H9 (cell line): ENCODE data around the gene ACSF3. TPM values are rescaled to one million over a fixed set of nuclear protein-coding genes. Genes with fewer than 3 reads are reported as not detected.

ENCODE experiments used
- DNase-seq: peaks from one replicate; pipeline ENCODE4 v3.0.0-alpha.2; 2017
- H2AFZ ChIP-seq: one replicate; pipeline ENCODE4 v1.6.1; 2013; ENCODE audit warnings: mild to moderate bottlenecking, low read length, control low read depth, moderate library complexity
- H2AK5ac ChIP-seq: 2 replicates; pipeline ENCODE4 v1.6.1; 2013; ENCODE audit warnings: low read length, control low read depth, mixed read lengths; ENCODE audit not compliant: insufficient read length
- H2BK120ac ChIP-seq: one replicate; pipeline ENCODE4 v1.6.1; 2013; ENCODE audit warnings: low read depth, mild to moderate bottlenecking, low read length, control low read depth, inconsistent platforms; ENCODE audit not compliant: poor library complexity, severe bottlenecking
- H2BK12ac ChIP-seq: 2 replicates; pipeline ENCODE4 v1.6.1; 2013; ENCODE audit warnings: low read length, control low read depth, mixed read lengths, low read depth; ENCODE audit not compliant: insufficient read length
- H2BK15ac ChIP-seq: 2 replicates; pipeline ENCODE4 v1.6.1; 2013; ENCODE audit warnings: low read depth, low read length, control low read depth
- H2BK20ac ChIP-seq: one replicate; pipeline ENCODE4 v1.6.1; 2013; ENCODE audit warnings: low read depth, mild to moderate bottlenecking, low read length, control low read depth, inconsistent platforms; ENCODE audit not compliant: poor library complexity, severe bottlenecking
- H2BK5ac ChIP-seq: 2 replicates; pipeline ENCODE4 v1.6.1; 2013; ENCODE audit warnings: low read length, control low read depth, mixed read lengths; ENCODE audit not compliant: insufficient read length
- H3K14ac ChIP-seq: 2 replicates; pipeline ENCODE4 v1.6.1; 2013; ENCODE audit warnings: low read length, control low read depth; ENCODE audit not compliant: insufficient read depth
- H3K18ac ChIP-seq: 2 replicates; pipeline ENCODE4 v1.6.1; 2013; ENCODE audit warnings: low read depth, mild to moderate bottlenecking, mixed read lengths, low read length, control low read depth; ENCODE audit not compliant: insufficient read length
- H3K23ac ChIP-seq: 2 replicates; pipeline ENCODE4 v1.6.1; 2013; ENCODE audit warnings: low read length, control low read depth, mixed read lengths, low read depth; ENCODE audit not compliant: insufficient read length
- H3K23me2 ChIP-seq: 2 replicates; pipeline ENCODE4 v1.6.1; 2013; ENCODE audit warnings: low read depth, mild to moderate bottlenecking, mixed read lengths, low read length, control low read depth; ENCODE audit not compliant: insufficient read length, poor library complexity, severe bottlenecking
- H3K27ac ChIP-seq: 2 replicates; pipeline ENCODE4 v1.5.1; 2013; ENCODE audit warnings: low read length, control low read depth, mixed read lengths, low read depth; ENCODE audit not compliant: insufficient read length
- H3K27me3 ChIP-seq: 2 replicates; pipeline ENCODE4 v1.6.1; 2013; ENCODE audit warnings: low read length, control low read depth, inconsistent platforms; ENCODE audit not compliant: insufficient read depth
- H3K4ac ChIP-seq: 2 replicates; pipeline ENCODE4 v1.6.1; 2013; ENCODE audit warnings: low read depth, mild to moderate bottlenecking, control low read depth, inconsistent platforms, low read length, moderate library complexity
- H3K4me1 ChIP-seq: 2 replicates; pipeline ENCODE4 v1.6.1; 2013; ENCODE audit warnings: low read length, control low read depth, inconsistent platforms; ENCODE audit not compliant: insufficient read depth
- H3K4me2 ChIP-seq: 2 replicates; pipeline ENCODE4 v1.6.1; 2013; ENCODE audit warnings: low read length, control low read depth, mixed read lengths; ENCODE audit not compliant: insufficient read length, insufficient read depth
- H3K56ac ChIP-seq: 2 replicates; pipeline ENCODE4 v1.6.1; 2013; ENCODE audit warnings: low read depth, mild to moderate bottlenecking, mixed read lengths, low read length, control low read depth; ENCODE audit not compliant: insufficient read length
- H3K79me1 ChIP-seq: 2 replicates; pipeline ENCODE4 v1.6.1; 2013; ENCODE audit warnings: low read depth, mild to moderate bottlenecking, moderate library complexity, low read length, control low read depth, inconsistent platforms; ENCODE audit not compliant: insufficient read depth, poor library complexity, severe bottlenecking
- H3K79me2 ChIP-seq: 2 replicates; pipeline ENCODE4 v1.6.1; 2013; ENCODE audit warnings: low read length, control low read depth, inconsistent platforms; ENCODE audit not compliant: insufficient read depth
- H3K9ac ChIP-seq: 2 replicates; pipeline ENCODE4 v1.6.1; 2013; ENCODE audit warnings: low read length, control low read depth, mixed read lengths; ENCODE audit not compliant: insufficient read length; ENCODE audit errors: extremely low read depth
- H3K9me3 ChIP-seq: one replicate; pipeline ENCODE4 v1.6.1; 2013; ENCODE audit warnings: low read depth, low read length, inconsistent platforms; ENCODE audit not compliant: control insufficient read depth
- H3T11ph ChIP-seq: one replicate; pipeline ENCODE4 v1.6.1; 2013; ENCODE audit warnings: mild to moderate bottlenecking, low read length, control low read depth, inconsistent platforms
- H4K20me1 ChIP-seq: one replicate; pipeline ENCODE4 v1.6.1; 2013; ENCODE audit not compliant: control insufficient read depth, insufficient read length, insufficient read depth
- H4K5ac ChIP-seq: 2 replicates; pipeline ENCODE4 v1.6.1; 2013; ENCODE audit warnings: low read depth, mild to moderate bottlenecking, mixed read lengths, low read length, control low read depth; ENCODE audit not compliant: insufficient read length
- H4K8ac ChIP-seq: replicated peaks from 2 replicates; pipeline ENCODE4 v1.6.1; 2013; ENCODE audit warnings: low read length, control low read depth, mixed read lengths, low read depth; ENCODE audit not compliant: insufficient read length
- H4K91ac ChIP-seq: 2 replicates; pipeline ENCODE4 v1.6.1; 2013; ENCODE audit warnings: low read depth, mild to moderate bottlenecking, moderate library complexity, mixed read lengths, low read length, control low read depth; ENCODE audit not compliant: insufficient read length
- H3K27ac Mint-ChIP-seq, 3 experiments: 2 replicates in 2 of 3; 3 replicates in 1 of 3; pipeline ENCODE4 v1.8.0; 2020 to 2021; ENCODE audit warnings: mixed read lengths in 3 of 3, mild to moderate bottlenecking in 1 of 3, moderate library complexity in 1 of 3
- H3K27me3 Mint-ChIP-seq: 2 replicates; pipeline ENCODE4 v1.8.0; 2021; ENCODE audit warnings: low read depth, mild to moderate bottlenecking, moderate library complexity, mixed read lengths
- H3K36me3 Mint-ChIP-seq, 3 experiments: 2 replicates in 2 of 3; 3 replicates in 1 of 3; pipeline ENCODE4 v1.8.0; 2020 to 2021; ENCODE audit warnings: low read depth in 3 of 3, mixed read lengths in 3 of 3; ENCODE audit not compliant: insufficient read depth in 1 of 3
- H3K4me1 Mint-ChIP-seq, 2 experiments: 2 replicates each; pipeline ENCODE4 v1.8.0; 2020; ENCODE audit warnings: mixed read lengths in 2 of 2
- H3K4me3 Mint-ChIP-seq, 2 experiments: 2 replicates in 1 of 2; 3 replicates in 1 of 2; pipeline ENCODE4 v1.8.0; 2020 to 2021; ENCODE audit warnings: mild to moderate bottlenecking in 2 of 2, mixed read lengths in 2 of 2, moderate library complexity in 1 of 2
- H3K9me3 Mint-ChIP-seq, 2 experiments: 2 replicates in 1 of 2; 3 replicates in 1 of 2; pipeline ENCODE4 v1.8.0; 2020; ENCODE audit warnings: mild to moderate bottlenecking in 2 of 2, mixed read lengths in 2 of 2, moderate library complexity in 1 of 2
- CTCF ChIP-seq: fragments of 200-600 bp; sonication (generic); conservative IDR thresholded peaks from 3 replicates; pipeline ENCODE4 v1.8.0; 2021; ENCODE audit warnings: antibody characterized with exemption, mild to moderate bottlenecking
- WGBS: extraction: QIAGEN DNeasy Blood & Tissue Kit; methylation state at CpG from one replicate; pipeline ENCODE4 v1.1.7; 2013; ENCODE audit warnings: missing lambda C conversion rate, low lambda C conversion rate, mixed read lengths; ENCODE audit not compliant: insufficient read length; ENCODE audit errors: extremely low coverage; 5-methylcytosine and 5-hydroxymethylcytosine counted together
- total RNA-seq: library from RNA; stranded (reverse); gene quantifications from 2 replicates; pipeline ENCODE4 v1.2.1, GENCODE V29; 2021

The ACSF3 gene
- total RNA-seq, 1 experiment from 2014 or later = 31.3 TPM

- peaks cover 11 to 16% of the 10 kb centered on the region in 2 experiments for H3K9me3 Mint-ChIP-seq
- Histone ChIP-seq H2BK12ac (no peak overlapping the region), H3K27me3 (no peaks in the 10 kb centered on the region)
Observed at GRCh38 chr16:89157778-89158177, 64.1 kb downstream of the ACSF3 start.

More at GRCh38 chr16:89157778-89158177, 64.1 kb downstream of the ACSF3 start:
- no peak overlapping the region for H3K18ac ChIP-seq
- H3K27ac Mint-ChIP-seq = no peak overlapping the region; a peak in 1 of 7 replicates
- H3K9ac ChIP-seq = no peak overlapping the region
- no peak overlapping the region for H3K27ac ChIP-seq
- H2AK5ac ChIP-seq = no peak overlapping the region
- no peak overlapping the region for H3K4me2 ChIP-seq
- H3K79me2 ChIP-seq = no peaks in the 10 kb centered on the region
- no peak overlapping the region for H3K56ac ChIP-seq
- H3K79me1 ChIP-seq = no peaks in the 10 kb centered on the region
- no peak overlapping the region for H2BK120ac ChIP-seq
- H4K91ac ChIP-seq = no peak overlapping the region
- H2BK20ac ChIP-seq = no peak overlapping the region
- no peak overlapping the region for H3T11ph ChIP-seq
- H3K23me2 ChIP-seq = no peaks in the 10 kb centered on the region
- H3K14ac ChIP-seq = no peak overlapping the region
- DNase-seq = no peak
- TF ChIP-seq CTCF = no peak
- no peak overlapping the region for H3K4me3 Mint-ChIP-seq
- H3K27me3 Mint-ChIP-seq = peaks cover 25% of the 10 kb centered on the region
- H3K4ac ChIP-seq = no peak overlapping the region
- H2BK15ac ChIP-seq = no peak overlapping the region
- no peaks in the 10 kb centered on the region for H3K4me1 Mint-ChIP-seq
- H3K23ac ChIP-seq = no peak overlapping the region
- no peak overlapping the region for H2BK5ac ChIP-seq
- H3K9me3 ChIP-seq = no peaks in the 10 kb centered on the region
- no peaks in the 10 kb centered on the region for H4K20me1 ChIP-seq
- H4K8ac ChIP-seq = no peak overlapping the region
- H3K36me3 Mint-ChIP-seq = no peaks in the 10 kb centered on the region; a peak in 1 of 7 replicates
- H2AFZ ChIP-seq = no peak overlapping the region
- no CpG with 5 or more reads among the region's 12 CpGs for WGBS
- no peaks in the 10 kb centered on the region for H3K4me1 ChIP-seq
- H4K5ac ChIP-seq = no peak overlapping the region
